UCSD-AML1 (cell line): ENCODE measurements around the gene HRAS.
A peak's percentile ranks its signal among the peaks of the same experiment; 100 is the strongest.

Experiments used
- DNase-seq: peaks from one replicate; lab custom pipeline; 2025; ENCODE audit not compliant: unreplicated experiment; lab: John Stamatoyannopoulos, UW

HRAS gene

DNA sequence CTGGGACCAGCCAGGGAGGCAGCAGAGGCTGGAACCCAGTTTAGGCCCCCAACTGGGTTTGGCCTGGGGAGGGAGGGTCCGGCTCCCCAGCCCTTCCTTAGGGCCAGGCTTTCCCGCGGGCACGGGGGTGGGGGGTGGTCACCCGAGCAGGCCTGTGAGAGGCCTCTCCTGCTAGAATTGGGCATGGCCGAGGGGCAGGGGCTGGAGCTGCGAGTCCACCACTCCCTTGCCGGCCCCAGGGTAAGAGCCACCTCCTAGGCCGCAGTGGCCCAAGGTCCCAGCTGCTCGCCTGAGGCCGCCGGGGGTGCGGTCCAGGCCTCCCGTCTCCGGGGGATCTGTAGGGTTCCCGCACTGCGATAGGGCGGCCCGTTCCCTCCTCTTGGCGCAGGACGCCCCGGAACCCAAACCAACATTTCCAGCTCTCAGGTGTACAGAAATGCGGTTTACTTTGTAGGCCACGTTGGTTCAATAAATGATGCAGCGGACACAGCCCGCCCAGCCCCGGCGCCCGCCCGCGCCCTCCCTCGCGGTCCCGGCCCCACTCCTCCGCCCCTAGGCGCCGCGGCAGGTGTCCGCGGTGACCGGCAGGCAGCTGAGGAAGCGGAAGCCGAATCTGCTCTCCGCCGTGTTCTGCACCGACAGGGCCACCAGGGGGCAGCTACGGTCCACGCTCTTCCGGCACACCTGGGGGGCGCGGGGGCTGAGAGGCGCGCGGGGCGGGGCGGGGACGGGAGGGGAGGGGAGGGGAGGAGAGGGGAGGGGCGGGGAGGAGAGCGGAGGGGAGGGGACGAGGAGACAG lies 19.3 kb upstream of the HRAS start:
- DNase-seq: peak; percentile 58

GRCh38 chr11:553988-554340 lies 18.6 kb upstream of the HRAS start:
- no peak for DNase-seq

GRCh38 chr11:553083-553987 lies 18.0 kb upstream of the HRAS start:
- no peak for DNase-seq

GRCh38 chr11:551596-551995 lies 16.2 kb upstream of the HRAS start:
- DNase-seq: no peak

DNA sequence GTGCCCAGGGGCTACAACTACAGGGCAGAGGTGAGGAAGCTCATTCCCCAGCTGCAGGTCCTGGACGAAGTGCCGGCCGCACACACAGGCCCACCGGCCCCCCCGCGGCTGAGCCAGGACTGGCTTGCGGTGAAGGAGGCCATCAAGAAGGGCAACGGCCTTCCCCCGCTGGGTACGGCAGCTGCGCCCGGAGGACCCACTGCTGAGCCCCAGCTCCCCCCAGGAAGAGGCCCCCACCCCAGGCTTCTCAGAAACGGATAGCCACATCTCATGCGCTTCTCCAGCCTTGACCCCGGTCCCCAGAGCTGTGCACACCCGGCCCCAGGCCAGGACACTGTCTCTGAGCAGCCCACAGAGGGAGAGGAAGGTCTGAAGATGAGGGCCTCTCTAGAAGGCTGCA lies 15.8 kb upstream of the HRAS start:
- DNase-seq: no peak

DNA sequence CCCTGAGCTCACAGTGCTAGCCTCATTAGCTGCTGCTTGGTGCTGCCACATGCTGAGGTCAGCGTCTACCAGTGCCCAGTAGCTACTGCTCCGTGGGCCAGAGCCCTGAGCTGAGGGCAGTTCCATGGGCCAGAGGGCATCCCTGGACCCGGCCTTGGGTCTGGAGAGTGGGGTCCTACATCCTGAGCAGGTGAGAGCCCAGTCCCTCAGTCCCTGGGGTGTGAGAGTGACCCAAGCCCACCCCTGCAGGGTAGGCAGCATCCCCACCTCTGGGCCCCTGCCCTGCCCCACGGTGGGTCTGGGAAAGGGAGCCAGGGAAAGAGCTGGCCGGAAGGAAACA lies 15.3 kb upstream of the HRAS start:
- no peak for DNase-seq

GRCh38 chr11:550021-550745 lies 14.8 kb upstream of the HRAS start:
- DNase-seq: no peak

DNA sequence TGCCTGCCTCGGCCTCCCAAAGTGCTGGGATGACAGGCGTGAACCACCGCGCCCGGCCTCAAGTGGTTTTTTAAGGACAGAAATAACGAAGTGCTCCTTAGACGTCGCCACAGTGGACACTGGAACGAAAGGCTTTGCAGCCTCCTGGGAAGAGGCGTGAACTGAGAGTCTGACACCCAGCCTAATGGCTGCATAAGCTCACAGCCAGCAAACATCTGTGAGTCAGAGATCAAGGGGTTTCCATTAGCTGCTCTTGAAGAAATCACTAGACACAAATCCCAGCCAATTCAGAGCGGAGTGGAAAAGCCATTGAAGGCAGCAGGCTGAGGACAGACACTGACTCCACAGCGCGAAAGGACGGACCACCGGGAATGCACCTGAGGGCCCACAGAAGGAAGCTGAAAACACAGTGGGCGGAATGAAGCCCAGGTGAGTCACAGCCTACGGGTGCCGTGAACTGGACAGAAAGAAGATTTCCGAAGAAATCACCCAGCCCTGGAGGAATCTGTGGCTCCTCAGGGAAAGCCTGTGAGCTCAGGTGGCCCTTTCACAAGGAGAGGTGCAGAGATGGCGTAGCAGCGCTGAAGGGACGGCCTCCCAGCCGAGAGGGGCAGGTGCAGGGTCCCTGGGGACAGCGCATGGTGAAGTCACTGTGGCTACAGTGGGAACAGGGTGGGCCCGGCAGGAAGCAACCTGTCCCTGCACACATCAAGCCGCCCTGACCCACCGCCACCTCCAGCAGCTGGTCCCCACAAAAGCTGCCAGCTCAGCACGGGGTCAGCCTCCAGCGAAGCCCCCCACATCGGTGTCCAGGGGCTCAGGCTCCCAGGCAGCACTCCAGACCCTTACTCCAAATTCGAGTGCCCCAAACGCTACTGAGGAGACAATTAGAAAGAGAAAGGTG lies 13.6 kb upstream of the HRAS start:
- DNase-seq: no peak

DNA sequence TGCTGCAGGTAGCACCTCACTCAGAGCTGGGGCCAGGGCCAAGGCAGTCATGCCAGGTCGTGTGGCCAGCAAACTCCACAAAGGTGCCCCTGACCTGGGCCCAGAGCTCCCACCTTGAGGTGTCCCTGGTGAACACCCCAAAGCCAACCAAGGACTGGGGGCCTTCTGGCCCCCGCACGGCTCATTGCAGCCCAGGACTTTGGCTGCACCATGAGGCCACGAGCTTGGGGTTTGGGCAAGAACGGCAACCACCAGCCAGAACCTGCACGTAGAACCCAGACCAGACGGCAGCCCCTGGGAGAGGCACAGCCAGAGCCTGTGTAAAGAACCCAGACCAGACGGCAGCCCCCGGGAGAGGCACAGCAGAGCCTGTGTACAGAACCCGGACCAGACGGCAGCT lies 9.8 kb upstream of the HRAS start:
- no peak for DNase-seq

GRCh38 chr11:544817-545166 lies 9.4 kb upstream of the HRAS start:
- no peak for DNase-seq

DNA sequence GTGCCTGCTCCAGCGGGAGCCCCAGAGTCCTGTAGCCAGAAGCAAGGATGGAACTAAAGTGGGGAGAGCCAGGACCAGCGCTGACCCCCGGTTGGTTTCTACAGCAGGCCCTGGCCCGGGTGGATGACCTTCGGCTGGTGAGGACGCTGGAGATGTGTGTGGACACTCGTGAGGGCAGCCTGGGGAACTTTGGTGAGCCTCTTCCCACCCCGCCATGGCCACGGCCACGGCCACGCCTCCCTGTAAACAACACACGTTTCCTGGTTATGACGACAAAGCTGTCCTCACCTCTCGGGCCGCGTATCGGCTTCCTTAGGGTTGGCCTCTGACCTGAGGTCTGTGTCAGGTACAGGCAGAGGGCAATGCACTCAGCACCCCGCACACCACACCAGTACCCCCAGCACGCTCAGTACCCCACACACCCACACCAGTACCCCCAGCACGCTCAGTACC lies 6.1 kb upstream of the HRAS start:
- no peak for DNase-seq

DNA sequence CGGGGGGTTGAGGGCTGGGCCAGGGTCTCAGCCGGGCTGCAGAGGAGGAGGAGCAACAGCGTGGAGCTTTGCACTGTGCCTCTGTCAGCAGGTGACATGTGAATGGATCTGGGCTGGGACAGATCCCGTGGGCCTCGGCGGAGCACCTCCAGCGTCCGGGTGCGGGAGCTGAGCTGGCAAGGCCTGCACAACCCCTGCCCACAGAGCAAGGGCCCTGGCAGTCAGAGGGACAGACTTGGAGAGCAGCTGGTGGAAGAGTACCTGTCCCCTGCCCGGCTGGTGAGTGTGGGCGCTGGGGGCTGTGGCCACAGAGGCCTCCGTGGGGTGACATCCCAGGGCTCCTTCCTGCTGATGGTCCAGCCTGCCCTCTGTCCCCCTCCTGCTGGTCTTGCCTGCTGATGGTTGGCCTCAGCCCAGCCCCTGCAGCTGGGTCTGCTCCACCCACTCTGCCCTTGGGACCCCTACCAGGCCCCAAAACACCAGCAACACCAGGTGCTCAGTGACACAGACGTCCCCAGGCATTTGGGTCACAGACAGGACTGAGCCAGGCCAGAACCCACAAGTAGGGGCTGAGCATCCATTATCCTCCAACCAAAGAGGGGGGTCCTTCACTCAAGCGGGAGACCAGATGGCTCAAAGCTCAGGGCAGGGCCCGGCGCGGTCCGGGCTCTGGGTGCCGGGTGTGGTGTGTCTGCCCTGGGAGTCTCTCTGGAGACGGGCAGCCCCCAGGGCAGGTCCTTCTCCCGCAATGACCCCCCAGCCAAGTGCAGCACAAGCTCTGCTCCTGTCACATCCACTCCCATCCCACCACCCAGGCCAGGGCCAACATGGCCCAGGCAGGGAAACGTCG lies 5.4 kb upstream of the HRAS start:
- DNase-seq: no peak

DNA sequence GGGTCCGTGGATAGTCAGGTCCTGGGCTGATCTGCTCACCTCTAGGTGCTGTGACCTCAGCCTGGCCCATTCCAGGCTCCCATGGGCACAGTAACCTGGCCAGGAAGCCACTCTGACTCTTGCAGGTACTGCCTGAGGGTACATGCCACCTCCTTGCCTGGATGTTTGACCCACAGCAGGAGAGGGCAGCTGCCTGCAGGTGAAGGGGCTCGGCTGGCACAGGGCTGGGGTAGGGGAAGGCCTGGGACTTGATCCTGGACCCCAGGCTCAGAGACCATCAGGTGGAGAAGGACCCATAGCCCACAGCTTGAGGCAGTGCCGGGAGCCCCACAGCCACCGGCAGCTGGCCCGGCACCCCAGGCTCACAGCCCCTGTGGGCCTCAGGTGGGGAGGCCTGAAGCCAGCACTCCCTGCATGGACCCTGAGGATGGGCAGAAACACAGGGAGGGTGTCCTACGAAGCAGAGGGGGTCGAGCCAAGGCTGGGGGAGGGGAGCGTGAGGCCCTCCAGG lies 4.7 kb upstream of the HRAS start:
- DNase-seq: no peak

- DNase-seq: no peak
Observed at GRCh38 chr11:538431-539051, 3.2 kb upstream of the HRAS start.

- DNase-seq: no peak
Observed at GRCh38 chr11:537622-538430, 2.5 kb upstream of the HRAS start.

DNA sequence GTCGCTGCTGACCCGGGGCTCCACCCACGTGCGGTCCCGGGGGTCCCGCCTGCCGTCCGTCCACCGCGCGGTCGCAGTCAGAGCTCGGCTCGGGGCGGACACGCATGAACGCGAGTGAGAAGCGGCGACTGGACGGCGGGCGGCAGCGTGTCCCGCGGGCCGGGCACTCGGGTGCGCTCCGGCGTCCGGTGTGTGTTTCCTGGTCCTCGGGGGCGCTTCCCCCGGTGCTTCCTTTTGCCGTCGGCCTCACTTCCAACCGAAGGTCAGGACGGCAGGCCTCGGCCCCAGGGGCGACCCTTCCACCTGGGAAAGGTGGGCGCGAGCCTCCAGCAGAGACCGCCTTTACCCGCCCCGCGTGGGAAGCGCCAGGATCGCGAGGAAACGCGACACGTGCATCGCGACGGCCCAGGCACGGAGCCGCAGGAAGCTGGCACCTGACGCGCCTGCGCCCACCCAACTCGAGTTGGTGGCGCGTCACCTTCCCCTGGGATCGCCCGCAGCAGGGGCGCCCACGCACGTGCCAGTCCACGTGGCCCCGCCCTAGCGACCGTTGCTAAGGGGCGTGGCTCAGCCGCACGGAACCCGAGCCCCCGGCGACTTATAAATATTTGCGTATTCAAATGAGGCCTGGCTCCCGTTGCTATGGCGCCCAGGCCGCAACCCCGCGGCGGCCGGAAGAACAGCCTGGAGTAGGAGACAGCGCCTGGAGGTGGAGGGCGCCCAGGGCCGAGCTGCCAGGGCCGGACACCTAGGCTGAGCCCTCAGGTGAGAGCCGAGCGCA lies 1.7 kb upstream of the HRAS start, which contains the start of gene LRRC56:
Gene LRRC56 (plus strand): TSS at position 687 of the 781 bp plus-strand sequence. CDS start 3,158 bp downstream, outside the sequence.
- peak; percentile 89 for DNase-seq

DNA sequence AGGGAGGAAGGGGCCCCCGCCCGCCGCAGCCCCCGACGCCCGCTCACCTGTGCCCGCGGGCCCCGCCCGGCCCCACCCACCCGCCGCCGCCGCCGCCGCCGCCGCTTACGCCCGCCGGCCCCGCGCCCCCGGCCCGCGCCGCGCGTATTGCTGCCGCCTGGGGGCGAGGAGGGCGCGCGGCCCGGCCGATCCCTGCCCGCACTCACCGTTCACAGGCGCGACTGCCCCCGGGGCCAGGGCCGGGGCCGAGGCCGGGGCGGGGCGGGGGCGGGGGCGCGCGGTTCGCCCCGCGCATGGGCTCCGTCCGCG lies 212 bp downstream of the HRAS start:
- DNase-seq: no peak
